ENCODE measurements around the gene CTNNBL1.

GRCh38 chr20:37745553-37745952 lies 51.7 kb downstream of the CTNNBL1 start:
- TF ChIP-seq, protein P1, sequence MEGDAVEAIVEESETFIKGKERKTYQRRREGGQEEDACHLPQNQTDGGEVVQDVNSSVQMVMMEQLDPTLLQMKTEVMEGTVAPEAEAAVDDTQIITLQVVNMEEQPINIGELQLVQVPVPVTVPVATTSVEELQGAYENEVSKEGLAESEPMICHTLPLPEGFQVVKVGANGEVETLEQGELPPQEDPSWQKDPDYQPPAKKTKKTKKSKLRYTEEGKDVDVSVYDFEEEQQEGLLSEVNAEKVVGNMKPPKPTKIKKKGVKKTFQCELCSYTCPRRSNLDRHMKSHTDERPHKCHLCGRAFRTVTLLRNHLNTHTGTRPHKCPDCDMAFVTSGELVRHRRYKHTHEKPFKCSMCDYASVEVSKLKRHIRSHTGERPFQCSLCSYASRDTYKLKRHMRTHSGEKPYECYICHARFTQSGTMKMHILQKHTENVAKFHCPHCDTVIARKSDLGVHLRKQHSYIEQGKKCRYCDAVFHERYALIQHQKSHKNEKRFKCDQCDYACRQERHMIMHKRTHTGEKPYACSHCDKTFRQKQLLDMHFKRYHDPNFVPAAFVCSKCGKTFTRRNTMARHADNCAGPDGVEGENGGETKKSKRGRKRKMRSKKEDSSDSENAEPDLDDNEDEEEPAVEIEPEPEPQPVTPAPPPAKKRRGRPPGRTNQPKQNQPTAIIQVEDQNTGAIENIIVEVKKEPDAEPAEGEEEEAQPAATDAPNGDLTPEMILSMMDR (conservative IDR thresholded peaks at IDR 0.05; ENCODE audit: low read depth in 2 of 2): no peak
- TF ChIP-seq EZH2 (IDR thresholded peaks at IDR 0.05; ENCODE audit: low read depth, unreplicated experiment) (no peak), REST (IDR thresholded peaks at IDR 0.05; ENCODE audit: unreplicated experiment) (no peak), STAT1 (IDR thresholded peaks at IDR 0.05; ENCODE audit: unreplicated experiment) (no peak), POLR2AphosphoS5 (IDR thresholded peaks at IDR 0.05; ENCODE audit: low read depth) (no peak), ZNF114 (CRISPR knock-in tag; IDR thresholded peaks at IDR 0.05) (no peak), EZH2phosphoT487 (IDR thresholded peaks at IDR 0.05; ENCODE audit: unreplicated experiment) (no peak), JUNB (IDR thresholded peaks at IDR 0.05; ENCODE audit: unreplicated experiment) (no peak), ZNF331 (CRISPR knock-in tag; IDR thresholded peaks at IDR 0.05; ENCODE audit: low read depth) (no peak), NANOG (IDR thresholded peaks at IDR 0.05; ENCODE audit: borderline replicate concordance) (no peak)

Data from GM23338 (cell line).